Activated CD8-positive, alpha-beta memory T cell treated with anti-CD3 and anti-CD28 coated beads for 36 hours (primary cell): Measurements from ENCODE around the gene RANBP9. TPM values are rescaled to one million over a fixed set of nuclear protein-coding genes. Genes with fewer than 3 reads are reported as not detected.

Experiments
- CTCF ChIA-PET: fragments of 350-600 bp; sonication (Branson Sonifier 250); formaldehyde crosslinking; loops from one replicate; lab custom pipeline; 2021; ENCODE audit warnings: antibody characterized with exemption; lab: Charles Lee
- POLR2A ChIA-PET: fragments of 350-600 bp; sonication (Branson Sonifier 250); formaldehyde crosslinking; loops from one replicate; lab custom pipeline; 2021; ENCODE audit warnings: antibody characterized with exemption; lab: Charles Lee
- total RNA-seq, 2 experiments: library from RNA; stranded (reverse); gene quantifications; one replicate each; pipeline ENCODE4 v1.2.3, GENCODE V29; 2021

RANBP9 gene
- 10 to 100 TPM; 44.8 to 47.4 TPM for total RNA-seq

- POLR2A ChIA-PET: interaction anchor here (0.8 to 1.7 kb wide), 4 partner anchors 51 to 225 kb away, joined by 3 to 17 read pairs (median 4); partner anchors contain the start of gene NOL7
These were observed at the start of gene RANBP9 for GRCh38 chr6:13711733-13712598. RANBP9 (minus strand) TSS chr6:13711835; CDS start chr6:13711505, 330 bp downstream.

DNA sequence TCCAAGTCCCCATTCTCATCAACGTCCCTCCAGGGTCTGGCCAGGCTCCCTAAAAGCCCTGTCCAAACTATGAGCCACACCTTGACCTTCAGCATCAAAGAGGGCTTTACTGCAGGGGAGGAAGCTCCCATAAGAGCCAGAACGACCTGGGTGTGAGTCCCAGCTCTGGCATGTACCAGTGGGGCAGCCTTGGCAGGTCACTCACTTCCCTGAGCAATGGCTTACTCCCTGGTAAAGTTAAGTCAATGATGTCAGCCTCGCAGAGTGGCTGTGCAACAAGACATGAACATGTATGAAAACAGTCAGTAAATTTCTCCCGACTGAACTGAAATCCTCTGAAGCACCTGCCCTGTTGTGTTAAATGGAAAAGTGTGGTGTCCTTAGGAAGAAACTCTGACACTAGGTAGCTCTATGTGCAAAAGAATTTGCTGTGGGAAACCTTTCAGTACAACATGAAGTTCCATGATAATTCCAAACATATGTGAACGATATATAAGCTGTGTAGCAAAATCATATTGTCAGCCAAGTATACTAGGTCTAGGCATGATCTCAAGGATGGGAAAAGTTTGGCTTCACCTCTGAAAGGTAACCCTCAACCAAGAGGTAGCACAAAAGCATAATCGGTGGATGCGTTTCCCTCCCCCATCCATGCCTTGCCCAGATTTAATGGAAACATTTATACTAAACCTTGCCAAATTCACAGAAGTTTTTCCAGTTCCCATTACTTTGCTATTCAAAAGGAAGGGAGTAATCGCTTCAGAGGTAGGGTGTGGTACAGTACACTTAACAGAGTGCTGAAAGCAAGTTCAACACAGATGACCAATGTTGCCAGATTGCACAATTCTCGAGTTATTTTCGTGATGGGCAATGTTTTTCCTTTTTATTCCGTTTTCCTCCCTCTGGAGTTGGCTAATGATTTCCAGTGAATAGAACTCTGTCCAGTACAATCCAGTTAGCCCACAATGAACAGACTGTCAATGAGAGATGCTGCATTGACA lies 49.0 kb upstream of the RANBP9 start:
- CTCF ChIA-PET: interaction anchor here (4.7 kb wide), 1 partner anchor 145 kb away, joined by 15 read pairs; the partner anchor contains the start of gene NOL7
- POLR2A ChIA-PET: no interaction called here

More at GRCh38 chr6:13711733-13712598, at the start of gene RANBP9:
- CTCF ChIA-PET: interaction anchor here (1.2 to 2.2 kb wide), 5 partner anchors 36 to 138 kb away, joined by 3 to 15 read pairs (median 5); partner anchors contain the start of genes NOL7 and SIRT5

- ChIA-PET POLR2A (no interaction called here), CTCF (interaction anchor here (1.0 kb wide), 1 partner anchor 46 kb away, joined by 3 read pairs; no protein-coding TSS in a partner anchor)
These were observed 47.4 kb upstream of the RANBP9 start for GRCh38 chr6:13759025-13759424.

DNA sequence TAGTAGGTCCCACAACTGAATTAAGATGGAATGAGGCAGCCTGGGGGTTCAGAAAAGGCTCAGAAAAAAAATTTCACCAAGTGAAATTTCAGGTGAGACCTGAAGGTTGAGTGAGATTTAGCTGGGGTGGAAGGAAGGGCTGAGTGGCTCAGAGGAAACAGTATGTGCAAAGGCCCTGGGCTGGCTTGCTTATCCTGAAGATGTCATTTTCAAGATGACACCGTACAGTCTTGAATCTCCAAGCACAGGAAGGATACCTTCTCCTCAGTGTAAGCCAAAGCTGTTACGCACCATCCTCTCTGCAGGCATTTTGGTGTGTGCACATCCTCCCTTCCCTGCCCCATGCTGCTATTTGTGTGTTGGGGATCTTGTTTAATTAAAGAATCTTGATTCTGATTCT lies 43.0 kb upstream of the RANBP9 start:
- ChIA-PET CTCF (no interaction called here), POLR2A (no interaction called here)

DNA sequence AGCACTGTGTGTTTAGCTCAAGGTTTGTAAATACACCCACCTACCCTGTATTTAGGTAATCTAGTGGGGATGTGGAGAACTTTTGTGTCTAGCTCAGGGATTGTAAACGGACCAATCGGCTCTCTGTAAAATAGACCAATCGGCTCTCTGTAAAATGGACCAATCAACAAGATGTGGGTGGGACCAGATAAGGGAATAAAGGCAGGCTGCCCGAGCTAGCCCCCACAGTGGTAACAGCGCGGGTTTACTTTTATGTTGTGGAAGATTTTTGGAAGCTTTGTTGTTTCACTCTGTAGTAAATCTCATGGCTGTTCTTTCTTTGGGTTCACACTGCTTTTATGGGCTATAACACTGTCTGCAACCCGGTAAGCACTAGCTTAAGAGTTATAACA lies 32.1 kb upstream of the RANBP9 start:
- CTCF ChIA-PET: no interaction called here
- POLR2A ChIA-PET: no interaction called here

DNA sequence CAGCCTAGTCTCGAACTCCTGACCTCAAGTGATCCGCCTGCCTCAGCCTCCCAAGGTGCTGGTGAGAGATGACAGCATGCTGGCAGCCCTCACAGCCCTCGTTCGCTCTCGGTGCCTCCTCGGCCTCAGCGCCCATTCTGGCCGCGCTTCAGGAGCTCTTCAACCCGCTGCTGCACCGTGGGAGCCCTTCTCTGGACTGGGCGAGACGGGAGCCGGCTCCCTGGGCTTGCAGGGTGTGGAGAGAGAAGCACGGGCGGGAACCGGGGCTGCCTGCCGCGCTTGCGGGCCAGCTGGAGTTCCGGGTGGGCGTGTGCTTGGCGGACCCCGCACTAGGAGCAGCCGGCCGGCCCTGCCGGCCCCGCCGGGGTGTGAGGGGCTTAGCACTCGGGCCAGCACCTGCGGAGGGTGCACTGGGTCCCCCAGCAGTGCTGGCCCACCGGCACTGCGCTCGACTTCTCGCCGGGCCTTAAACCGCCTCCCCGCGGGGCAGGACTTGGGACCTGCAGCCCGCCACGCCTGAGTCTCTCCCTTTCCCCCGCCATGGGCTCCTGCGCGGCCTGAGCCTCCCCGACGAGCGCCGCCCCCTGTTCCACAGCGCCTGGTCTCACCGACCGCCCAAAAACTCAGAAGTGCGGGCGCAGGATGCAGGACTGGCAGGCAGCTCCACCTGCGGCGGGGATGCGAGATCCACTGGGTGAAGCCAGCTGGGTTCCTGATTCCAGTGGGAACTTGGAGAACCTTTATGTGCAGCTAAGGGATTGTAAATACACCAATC lies 31.5 kb upstream of the RANBP9 start:
- ChIA-PET CTCF (interaction anchor here (0.7 kb wide), 1 partner anchor 62 kb away, joined by 3 read pairs; no protein-coding TSS in a partner anchor), POLR2A (no interaction called here)

GRCh38 chr6:13741365-13741764 lies 29.7 kb upstream of the RANBP9 start:
- CTCF ChIA-PET: no interaction called here
- POLR2A ChIA-PET: no interaction called here

GRCh38 chr6:13735031-13735430 lies 23.4 kb upstream of the RANBP9 start:
- CTCF ChIA-PET: interaction anchor here (0.8 kb wide), 1 partner anchor 53 kb away, joined by 4 read pairs; no protein-coding TSS in a partner anchor
- POLR2A ChIA-PET: no interaction called here

GRCh38 chr6:13733178-13733887 lies 21.7 kb upstream of the RANBP9 start:
- CTCF ChIA-PET: no interaction called here

GRCh38 chr6:13730704-13731103 lies 19.1 kb upstream of the RANBP9 start:
- ChIA-PET CTCF (no interaction called here), POLR2A (no interaction called here)

More at GRCh38 chr6:13733178-13733887, 21.7 kb upstream of the RANBP9 start:
- POLR2A ChIA-PET: no interaction called here

DNA sequence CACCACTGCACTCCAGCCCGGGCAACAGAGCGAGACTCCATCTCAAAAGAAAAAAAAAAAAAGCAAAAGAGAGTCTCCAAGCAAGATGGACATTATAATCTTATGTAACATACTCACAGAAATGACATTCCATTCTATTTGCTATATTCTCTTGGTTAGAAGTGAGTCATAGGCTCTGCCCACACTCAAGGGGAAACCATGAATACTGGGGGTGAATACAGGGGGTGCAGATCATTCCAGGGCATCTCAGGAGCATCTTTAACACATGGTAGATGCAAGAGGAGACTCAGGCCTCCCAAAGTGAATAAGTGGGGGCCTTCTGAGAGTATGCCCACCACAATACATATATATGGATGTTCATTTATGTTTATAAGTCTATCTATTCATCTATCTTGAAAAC lies 18.3 kb upstream of the RANBP9 start:
- ChIA-PET CTCF (no interaction called here), POLR2A (no interaction called here)

- ChIA-PET CTCF (no interaction called here), POLR2A (interaction anchor here (0.5 to 0.7 kb wide), 2 partner anchors 30 to 57 kb away, joined by 4 to 10 read pairs; no protein-coding TSS in a partner anchor)
These were observed 13.9 kb upstream of the RANBP9 start for GRCh38 chr6:13725570-13725969.

DNA sequence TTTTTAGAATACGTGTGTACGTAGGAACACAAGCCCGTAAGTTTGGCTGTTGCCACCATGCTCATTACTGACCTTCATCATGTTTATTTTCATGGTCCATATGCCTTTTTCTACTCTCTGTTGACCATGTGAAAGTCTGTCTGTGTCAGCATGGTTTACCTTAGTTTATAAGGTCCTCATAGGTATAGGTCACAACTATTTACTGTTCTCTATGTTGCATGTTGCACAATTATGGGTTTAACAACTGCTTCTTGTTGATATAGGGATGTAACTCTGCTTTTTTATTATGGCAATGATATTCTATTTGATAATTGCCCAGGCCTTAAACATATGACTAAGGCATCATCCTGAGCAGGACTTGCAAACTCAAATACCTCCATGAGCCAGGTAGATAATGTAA lies 13.4 kb upstream of the RANBP9 start:
- ChIA-PET POLR2A (interaction anchor here (0.5 kb wide), 1 partner anchor 57 kb away, joined by 4 read pairs; no protein-coding TSS in a partner anchor), CTCF (no interaction called here)

GRCh38 chr6:13724182-13724581 lies 12.5 kb upstream of the RANBP9 start:
- ChIA-PET POLR2A (no interaction called here), CTCF (no interaction called here)

DNA sequence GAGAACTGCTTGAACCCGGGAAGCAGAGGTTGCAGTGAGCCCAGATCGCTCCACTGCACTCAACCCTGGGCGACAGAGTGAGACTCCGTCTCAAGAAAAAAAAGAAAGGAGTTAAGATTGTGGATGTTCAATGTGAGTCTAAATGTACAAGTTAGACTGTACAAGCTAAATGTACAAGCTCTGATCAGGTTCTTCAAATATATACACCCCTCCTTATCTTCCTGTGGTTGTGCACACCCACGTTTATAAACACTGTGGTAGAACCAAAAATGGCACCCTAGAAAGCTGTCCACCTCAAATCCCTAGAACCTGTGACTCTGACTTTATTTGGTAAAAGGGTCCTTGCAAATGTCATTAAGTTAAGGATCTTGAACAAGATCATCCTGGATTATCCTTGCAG lies 11.2 kb upstream of the RANBP9 start:
- ChIA-PET CTCF (no interaction called here), POLR2A (no interaction called here)

DNA sequence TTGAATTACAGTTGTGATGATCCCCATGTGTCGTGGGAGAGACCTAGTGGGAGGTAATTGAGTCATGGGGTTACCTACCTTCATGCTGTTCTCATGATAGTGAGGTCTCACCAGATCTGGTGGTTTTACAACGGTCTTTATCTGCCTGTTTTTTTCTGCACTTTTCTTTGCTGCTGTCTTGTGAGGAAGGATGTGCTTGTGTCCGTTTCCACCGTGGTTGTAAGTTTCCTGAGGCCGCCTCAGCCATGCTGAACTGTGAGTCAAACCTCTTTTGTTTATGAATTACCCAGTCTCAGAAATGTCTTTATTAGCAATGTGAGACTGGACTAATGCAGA lies 6.5 kb upstream of the RANBP9 start:
- CTCF ChIA-PET: no interaction called here
- POLR2A ChIA-PET: no interaction called here

DNA sequence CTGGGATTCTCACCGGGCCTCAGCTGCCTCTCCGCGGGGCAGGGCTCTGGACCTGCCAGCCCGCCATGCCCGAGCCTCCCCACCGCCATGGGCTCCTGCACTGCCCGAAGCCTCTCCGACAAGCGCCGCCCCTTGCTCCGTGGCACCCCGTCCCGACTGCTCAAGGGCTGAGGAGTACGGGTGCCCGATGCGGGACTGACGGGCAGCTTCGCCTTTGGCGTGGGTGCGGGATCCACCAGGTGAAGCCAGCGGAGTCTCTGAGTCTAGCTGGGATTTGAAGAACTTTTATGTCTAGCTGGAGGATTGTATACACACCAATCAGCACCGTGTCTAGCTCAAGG lies 5.3 kb upstream of the RANBP9 start:
- POLR2A ChIA-PET: no interaction called here
- CTCF ChIA-PET: no interaction called here

GRCh38 chr6:13716225-13716954 lies 4.8 kb upstream of the RANBP9 start:
- POLR2A ChIA-PET: no interaction called here
- CTCF ChIA-PET: no interaction called here
